Adipose tissue (tissue), 3 donors: ENCODE measurements around the gene RASGRF2. TPM values are rescaled to one million over a fixed set of nuclear protein-coding genes. Genes with fewer than 3 reads are reported as not detected.

Experiments used
- H3K27ac ChIP-seq: one replicate; pipeline ENCODE4 v1.5.1; 2013; ENCODE audit warnings: low read depth, low read length
- WGBS, 3 donors: extraction: QIAGEN DNeasy Blood & Tissue Kit; methylation state at CpG; one replicate each; pipeline ENCODE4 v1.1.7; 2013; 5-methylcytosine and 5-hydroxymethylcytosine counted together
- polyA plus RNA-seq, 3 donors: library from polyadenylated mRNA; stranded (reverse); fragments of 200-250 nt; gene quantifications; one replicate each; pipeline ENCODE4 v1.2.3, GENCODE V29; 2013
- donor health status: healthy with polysubstance abuse.
- donor health status: Bipolar disorder and iron deficiency.
- donor health status: healthy.

Gene RASGRF2
- 10 to 100 TPM in 2 of 3 donors, under 1 TPM in 1; 0.78 to 12.6 (median 12.0) TPM for polyA plus RNA-seq

- H3K27ac ChIP-seq: no peak within 1 kb of the TSS
- WGBS, 3 donors: 12 to 16% (median 13%) methylated on average over 47 to 66 of the region's 66 CpGs
Observed at GRCh38 chr5:80959768-80960442, at the start of gene RASGRF2. TSS of gene RASGRF2 (plus strand) at chr5:80960363. CDS start at chr5:80960739, 376 bp downstream.

GRCh38 chr5:80912479-80912878 lies 47.7 kb upstream of the RASGRF2 start:
- no peak overlapping the region for H3K27ac ChIP-seq
- 83 to 97% (median 92%) methylated on average over 3 of the region's 3 CpGs for WGBS, 3 donors

- no peak overlapping the region for H3K27ac ChIP-seq
- 92 to 97% (median 93%) methylated on average over 1 of the region's 1 CpG for WGBS, 3 donors
Observed at GRCh38 chr5:80915716-80916115, 44.4 kb upstream of the RASGRF2 start.

DNA sequence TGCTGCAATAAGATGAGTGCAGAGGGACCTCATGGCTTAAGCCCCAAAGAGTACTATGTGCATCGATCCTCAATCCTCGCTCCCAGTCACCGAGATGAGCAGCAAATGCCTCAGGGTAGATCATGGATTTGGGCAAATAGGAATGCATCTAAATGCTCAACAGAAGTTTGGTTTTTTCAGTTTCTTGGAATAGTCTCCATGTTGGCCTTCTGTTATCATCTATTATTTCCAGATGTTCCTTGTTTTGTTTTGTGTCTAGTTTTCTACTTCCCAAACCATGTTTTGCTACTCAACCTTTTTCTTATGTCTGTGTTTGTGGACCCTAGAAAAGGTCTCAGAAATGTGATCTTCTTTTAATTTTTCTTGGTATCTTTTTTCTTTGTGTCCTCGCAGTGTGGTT lies 43.5 kb upstream of the RASGRF2 start:
- H3K27ac ChIP-seq: no peak overlapping the region
- WGBS, 3 donors: 65 to 92% (median 86%) methylated on average over 4 of the region's 4 CpGs

GRCh38 chr5:80917631-80918030 lies 42.5 kb upstream of the RASGRF2 start:
- WGBS, 3 donors: 53 to 86% (median 60%) methylated on average over 3 of the region's 3 CpGs

GRCh38 chr5:80919678-80920196 lies 40.4 kb upstream of the RASGRF2 start:
- H3K27ac ChIP-seq: no peak overlapping the region
- WGBS, 3 donors: 88 to 92% (median 91%) methylated on average over 6 of the region's 6 CpGs

More at GRCh38 chr5:80917631-80918030, 42.5 kb upstream of the RASGRF2 start:
- no peak overlapping the region for H3K27ac ChIP-seq

DNA sequence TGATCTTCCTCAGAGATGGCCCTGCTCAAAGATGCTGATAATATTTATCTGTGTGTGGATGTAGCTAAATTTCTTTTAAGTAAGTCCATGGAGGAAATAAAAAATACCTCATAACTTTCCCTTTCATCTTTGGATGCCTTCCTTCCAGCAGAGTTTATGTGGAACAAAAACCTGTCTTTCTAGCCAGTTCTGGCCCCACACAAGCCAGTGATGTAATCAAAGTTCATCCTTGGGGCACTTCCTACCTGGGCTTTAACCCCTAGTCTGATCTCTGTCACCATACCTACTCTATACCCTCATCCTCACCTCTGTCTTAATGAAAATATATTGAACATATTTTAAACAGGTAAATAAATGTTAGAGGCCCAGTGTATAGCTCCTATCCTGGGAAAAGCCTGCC lies 39.8 kb upstream of the RASGRF2 start:
- no peak overlapping the region for H3K27ac ChIP-seq

GRCh38 chr5:80921026-80921425 lies 39.1 kb upstream of the RASGRF2 start:
- no peak overlapping the region for H3K27ac ChIP-seq

DNA sequence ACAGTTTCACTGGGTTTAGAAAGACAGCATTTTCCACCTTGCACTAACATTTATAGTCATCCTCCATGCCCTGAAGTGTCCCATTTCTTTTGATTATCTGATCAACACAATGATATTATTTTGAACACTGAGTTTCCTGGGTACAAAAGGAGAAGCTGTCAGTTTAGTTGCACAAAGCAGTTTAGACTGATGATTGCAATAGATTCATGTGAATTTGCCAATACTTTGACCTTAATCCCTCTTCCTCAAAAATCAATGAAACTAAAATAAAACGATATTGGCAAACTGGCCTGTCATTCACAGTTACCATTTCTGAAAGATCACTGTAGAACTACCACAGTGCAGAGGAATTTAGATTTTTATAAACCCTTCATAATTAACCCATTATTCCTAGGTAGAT lies 34.2 kb upstream of the RASGRF2 start:
- H3K27ac ChIP-seq: no peak overlapping the region
- 54 to 67% (median 64%) methylated on average over 1 of the region's 1 CpG for WGBS, 3 donors

GRCh38 chr5:80926536-80926935 lies 33.6 kb upstream of the RASGRF2 start:
- 91 to 95% (median 94%) methylated on average over 1 of the region's 1 CpG for WGBS, 3 donors
- H3K27ac ChIP-seq: no peak overlapping the region

DNA sequence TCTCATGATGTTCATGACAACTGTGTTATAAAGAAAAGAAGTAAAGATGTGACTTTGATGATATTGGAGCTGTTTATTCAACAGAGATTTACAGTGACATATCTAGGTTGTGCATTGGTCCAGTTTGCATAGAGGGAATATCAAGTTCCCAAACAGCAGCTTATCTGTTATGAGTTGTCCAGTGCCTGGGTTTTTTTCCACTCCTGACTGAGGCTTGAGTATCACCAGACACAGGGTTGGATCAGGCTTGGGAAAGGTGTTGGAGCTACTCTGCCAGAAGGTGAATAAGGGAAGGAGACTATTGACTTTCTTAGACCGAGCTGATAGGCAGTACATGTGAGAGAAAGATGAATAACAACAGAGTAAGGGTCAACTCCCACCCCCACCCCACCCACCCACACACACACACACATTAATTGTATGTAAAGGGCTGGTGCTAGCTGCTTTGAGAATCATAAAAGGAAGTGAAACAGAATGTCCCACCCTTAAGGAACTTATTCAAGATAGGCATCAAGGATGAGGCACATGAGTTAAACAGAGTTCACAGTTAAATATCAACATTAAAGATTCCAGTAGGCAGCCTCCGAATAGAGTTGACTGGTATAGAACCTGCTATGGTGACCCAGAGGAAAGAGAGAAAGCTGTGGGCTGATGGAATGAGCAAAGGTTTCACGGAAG lies 33.0 kb upstream of the RASGRF2 start:
- WGBS, 3 donors: 68 to 91% (median 84%) methylated on average over 3 of the region's 3 CpGs
- no peak overlapping the region for H3K27ac ChIP-seq

GRCh38 chr5:80928073-80928472 lies 32.1 kb upstream of the RASGRF2 start:
- WGBS, 3 donors: 76 to 83% (median 78%) methylated on average over 2 of the region's 2 CpGs
- no peak overlapping the region for H3K27ac ChIP-seq

GRCh38 chr5:80930940-80931339 lies 29.2 kb upstream of the RASGRF2 start:
- 59 to 92% (median 83%) methylated on average over 3 of the region's 3 CpGs for WGBS, 3 donors
- no peak overlapping the region for H3K27ac ChIP-seq

DNA sequence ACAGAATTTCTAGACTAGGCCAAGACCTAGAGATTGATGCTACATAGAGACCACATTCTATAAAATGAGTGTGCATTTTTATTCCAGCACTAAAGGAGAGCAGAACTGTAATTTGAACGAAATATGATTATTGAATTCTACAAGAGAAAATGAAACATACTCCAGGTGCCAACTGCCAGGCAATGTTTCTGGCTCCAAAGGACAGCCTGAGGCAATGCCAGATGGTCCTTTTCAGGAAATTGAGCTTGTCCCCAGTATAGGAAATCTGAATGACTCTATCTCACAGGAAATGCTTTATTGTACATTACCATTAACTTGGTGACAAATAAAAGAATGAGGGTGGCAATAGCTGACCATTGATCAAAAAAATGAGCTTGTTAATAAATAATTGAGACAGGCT lies 28.8 kb upstream of the RASGRF2 start:
- no peak overlapping the region for H3K27ac ChIP-seq
- WGBS, 3 donors: 76 to 81% (median 76%) methylated on average over 1 of the region's 1 CpG

DNA sequence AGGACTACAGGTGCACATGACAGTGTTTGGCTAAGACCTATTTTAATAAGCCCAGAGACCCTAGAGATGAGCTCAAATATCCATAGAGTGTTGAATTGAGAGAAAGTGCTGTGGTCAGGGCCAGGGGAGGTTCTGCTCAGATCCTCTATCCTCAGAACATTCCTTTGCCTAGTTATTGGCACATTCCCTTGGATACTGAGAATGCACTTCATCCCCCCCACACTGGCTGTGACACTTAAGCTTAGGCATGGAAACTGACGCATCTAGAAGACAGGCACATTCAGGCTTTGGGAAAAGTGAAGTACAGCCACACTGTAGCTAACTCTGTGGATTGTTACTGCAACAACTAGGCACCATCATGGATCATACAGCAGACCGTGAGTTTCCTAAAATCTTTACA lies 27.1 kb upstream of the RASGRF2 start:
- 88 to 98% (median 94%) methylated on average over 2 of the region's 2 CpGs for WGBS, 3 donors
- no peak overlapping the region for H3K27ac ChIP-seq

- no peak overlapping the region for H3K27ac ChIP-seq
- 83 to 95% (median 94%) methylated on average over 4 of the region's 4 CpGs for WGBS, 3 donors
Observed at GRCh38 chr5:80934751-80935150, 25.4 kb upstream of the RASGRF2 start.

DNA sequence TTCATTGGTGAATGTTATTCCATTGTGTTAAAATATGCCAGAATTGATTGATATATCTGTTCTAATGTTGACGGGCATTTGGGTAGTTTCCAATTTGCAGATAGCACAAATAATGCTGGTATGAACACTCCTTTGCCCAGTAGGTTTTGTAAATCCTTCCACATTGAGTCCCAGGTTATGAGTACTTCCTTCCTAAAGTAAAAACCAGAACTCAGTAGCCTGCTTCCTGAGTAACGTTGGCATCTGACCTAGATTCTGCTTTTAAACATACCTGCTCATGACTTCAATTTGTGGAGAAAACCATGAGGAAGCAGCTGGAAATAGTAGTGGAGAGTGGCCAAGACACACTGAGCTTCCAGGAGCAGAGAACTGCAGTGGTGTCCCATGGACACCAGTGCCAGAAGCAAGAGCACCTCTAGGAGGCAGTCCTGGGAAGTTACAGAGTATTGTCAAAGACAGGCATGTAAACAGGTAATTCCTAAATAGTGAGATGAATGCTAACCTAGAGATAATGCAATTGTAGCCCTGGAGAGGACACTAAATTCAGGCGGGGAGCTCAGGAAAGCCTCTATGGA lies 24.3 kb upstream of the RASGRF2 start:
- WGBS, 3 donors: 48 to 50% (median 49%) methylated on average over 3 of the region's 3 CpGs
- no peak overlapping the region for H3K27ac ChIP-seq

DNA sequence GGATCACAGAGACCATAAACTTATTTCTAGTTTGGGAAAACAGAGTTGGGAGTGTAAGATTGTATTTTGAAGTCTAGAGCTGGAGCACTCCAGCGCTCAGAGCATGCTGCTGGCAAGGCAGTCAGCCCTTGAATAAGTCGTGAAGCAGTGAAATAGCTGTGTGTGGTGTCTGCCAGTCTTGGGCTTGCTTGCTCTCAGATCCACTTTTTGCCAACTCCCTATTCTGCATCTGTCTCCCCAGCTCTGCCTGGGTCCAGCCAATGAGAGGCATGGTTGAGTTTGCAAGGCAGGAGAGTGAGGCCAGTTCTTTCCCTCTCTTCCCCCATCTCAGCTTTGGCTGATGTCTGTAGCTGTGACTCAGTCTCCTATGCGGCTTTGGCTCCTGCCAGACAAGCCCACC lies 23.3 kb upstream of the RASGRF2 start:
- 81 to 92% (median 88%) methylated on average over 3 of the region's 3 CpGs for whole genome bisulfite sequencing, 3 donors
- no peak overlapping the region for H3K27ac ChIP-seq

DNA sequence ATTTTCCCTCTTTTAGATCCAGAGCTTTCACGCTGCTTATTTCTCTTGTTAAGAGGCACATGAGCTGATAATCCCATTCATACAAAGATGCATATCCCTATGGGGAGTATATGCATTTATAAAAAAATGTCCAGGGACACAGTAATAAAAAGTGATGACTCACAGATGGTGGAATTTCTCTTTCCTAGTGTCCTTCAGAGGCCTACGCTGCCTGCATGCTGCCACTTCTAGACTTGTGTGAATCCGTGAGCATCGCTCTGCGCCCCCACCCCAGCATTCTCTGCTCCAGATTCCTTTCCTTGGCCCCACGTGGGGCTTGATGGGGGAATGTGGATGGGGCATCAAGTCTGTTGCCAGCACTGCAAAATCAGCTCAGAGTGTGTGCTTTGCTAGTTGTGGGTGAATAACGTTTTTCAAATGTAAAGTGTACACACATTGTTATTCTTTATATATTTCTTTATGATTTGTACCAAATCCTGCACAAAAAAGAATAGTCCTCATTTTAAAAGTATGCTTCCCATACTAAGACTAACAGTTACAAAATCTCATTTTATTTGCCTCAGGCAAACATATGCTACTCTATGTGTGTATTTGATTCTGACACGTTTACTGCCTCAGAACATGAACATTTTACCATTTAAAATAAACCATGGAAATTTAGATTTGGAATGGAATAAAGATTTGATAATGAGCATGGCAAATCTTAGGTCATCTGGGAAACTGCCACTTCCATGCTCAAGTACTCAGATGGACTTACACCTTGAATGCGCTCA lies 22.4 kb upstream of the RASGRF2 start:
- WGBS, 3 donors: 72 to 79% (median 79%) methylated on average over 9 of the region's 9 CpGs
- H3K27ac ChIP-seq: no peak overlapping the region
